HG03196 (cell line): Measurements from ENCODE around the gene NSDHL.

ENCODE experiments used
- ATAC-seq: cut with Tn5 transposase; IDR thresholded peaks from one replicate; pipeline ENCODE4 v1.9.1; 2021; ENCODE audit not compliant: unreplicated experiment

The NSDHL gene

GRCh38 chrX:152892999-152893891 lies 62.4 kb downstream of the NSDHL start:
- ATAC-seq, result no peak

- no peak for ATAC-seq
Observed at GRCh38 chrX:152893980-152894610, 63.2 kb downstream of the NSDHL start.

- no peak for ATAC-seq
Observed at GRCh38 chrX:152895121-152895520, 64.3 kb downstream of the NSDHL start.

- no peak for ATAC-seq
Observed at GRCh38 chrX:152895724-152896420, 65.0 kb downstream of the NSDHL start.

DNA sequence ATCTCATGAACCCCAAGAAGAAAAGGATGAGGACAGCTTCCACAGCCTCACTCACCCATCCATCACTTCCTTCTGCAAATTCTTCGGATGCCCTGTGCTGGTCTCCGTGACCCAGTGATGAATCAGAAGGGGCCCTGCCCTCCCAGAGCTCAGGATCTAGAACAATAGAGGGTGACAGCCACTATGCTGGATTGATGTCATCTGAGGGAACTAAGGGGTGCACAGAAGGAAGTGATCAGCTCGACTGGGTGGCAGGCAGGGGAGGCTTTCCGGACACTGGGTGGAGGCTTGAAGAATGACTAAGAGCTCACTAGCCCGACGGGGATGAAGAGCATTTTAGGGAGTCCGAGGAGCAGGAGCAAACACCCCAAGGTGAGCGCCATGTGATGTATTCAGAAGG lies 65.6 kb downstream of the NSDHL start:
- no peak for ATAC-seq

GRCh38 chrX:152897222-152898131 lies 66.6 kb downstream of the NSDHL start, which contains the start of gene ZNF185:
ZNF185 (plus strand) TSS chrX:152898067; CDS start chrX:152914490, 16,423 bp downstream.
- ATAC-seq, result no peak

- no peak for ATAC-seq
Observed at GRCh38 chrX:152898442-152898841, 67.6 kb downstream of the NSDHL start.

DNA sequence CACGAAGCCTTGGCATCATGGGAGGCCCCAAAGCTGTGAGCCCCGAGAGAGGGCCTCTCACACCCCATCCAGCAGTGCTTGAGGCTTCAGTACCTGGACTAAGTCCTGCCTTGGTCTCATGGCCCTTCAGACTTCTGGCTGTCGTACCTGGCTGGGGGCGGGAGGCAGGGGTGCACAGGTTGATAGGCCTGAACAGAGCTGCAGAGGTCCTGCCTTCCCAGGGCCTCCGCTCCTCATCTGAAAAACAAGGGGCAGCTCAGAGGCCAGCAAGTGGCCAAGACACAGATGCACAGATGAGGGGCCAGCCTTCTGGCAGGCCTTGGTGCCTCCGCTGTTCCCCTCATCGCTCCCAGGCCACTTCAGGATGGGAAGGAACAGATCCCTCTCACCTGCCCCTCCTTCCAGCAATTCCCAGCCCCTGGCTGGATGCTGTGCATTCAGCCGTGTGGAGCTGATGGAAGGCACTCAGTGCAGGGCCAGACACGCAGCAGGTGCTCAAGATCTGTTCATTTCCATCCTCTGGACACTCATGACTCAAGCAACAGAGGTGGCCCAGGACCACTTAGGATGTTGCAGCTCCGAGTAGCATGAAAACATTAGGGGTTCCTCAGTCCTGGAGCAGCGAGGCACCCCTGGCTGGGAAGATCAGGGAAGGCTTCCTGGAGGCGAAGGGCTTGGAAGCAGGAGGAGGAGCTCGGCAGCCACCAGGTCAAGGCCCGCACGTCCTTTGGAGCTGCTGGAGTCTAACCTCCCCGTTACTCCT lies 68.4 kb downstream of the NSDHL start:
- ATAC-seq, result no peak

DNA sequence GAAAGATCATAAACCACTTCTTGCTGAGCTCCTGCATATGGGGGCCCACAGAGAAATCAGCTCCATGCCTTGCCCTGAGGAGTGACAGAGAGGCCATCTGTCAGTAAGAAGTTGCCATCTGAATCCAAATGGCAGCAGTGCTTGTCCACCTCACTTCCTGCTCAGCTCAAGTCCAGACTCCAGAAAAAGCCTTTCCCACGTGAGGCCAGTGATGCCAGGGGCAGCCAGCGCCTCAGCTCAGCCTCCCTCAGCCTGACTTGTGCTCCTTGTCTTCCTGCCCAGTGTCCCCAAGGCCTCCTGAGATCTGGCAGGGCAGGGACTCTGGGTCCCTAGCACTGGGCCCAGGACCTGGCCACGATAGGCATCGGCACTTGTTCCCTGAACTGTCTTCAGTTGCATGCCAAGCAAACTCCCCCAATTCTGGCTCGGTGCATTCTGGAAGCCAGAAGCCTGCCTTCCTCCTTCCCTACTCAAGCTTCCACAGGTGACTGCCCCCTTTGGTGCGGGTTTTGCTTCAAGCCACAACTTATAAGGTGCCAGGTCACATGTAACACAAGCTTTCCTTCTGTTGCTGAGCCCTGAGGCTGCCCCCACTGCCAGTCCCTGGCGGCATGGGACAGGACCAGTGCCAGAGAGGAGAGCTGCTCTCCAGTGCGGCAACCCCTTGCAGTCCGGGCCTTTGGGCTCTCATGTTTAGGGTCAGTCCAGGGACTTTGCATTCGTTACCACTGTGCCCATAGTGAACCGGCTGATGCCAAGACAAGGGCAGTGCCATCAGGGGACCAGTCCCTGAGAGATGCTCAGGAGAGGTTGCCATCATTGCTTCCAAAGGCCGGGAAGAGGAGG lies 69.2 kb downstream of the NSDHL start:
- ATAC-seq, result no peak

- ATAC-seq, result no peak
Observed at GRCh38 chrX:152900937-152901445, 70.1 kb downstream of the NSDHL start.

GRCh38 chrX:152901816-152902501 lies 71.1 kb downstream of the NSDHL start:
- no peak for ATAC-seq

- no peak for ATAC-seq
Observed at GRCh38 chrX:152902502-152902820, 71.6 kb downstream of the NSDHL start.

DNA sequence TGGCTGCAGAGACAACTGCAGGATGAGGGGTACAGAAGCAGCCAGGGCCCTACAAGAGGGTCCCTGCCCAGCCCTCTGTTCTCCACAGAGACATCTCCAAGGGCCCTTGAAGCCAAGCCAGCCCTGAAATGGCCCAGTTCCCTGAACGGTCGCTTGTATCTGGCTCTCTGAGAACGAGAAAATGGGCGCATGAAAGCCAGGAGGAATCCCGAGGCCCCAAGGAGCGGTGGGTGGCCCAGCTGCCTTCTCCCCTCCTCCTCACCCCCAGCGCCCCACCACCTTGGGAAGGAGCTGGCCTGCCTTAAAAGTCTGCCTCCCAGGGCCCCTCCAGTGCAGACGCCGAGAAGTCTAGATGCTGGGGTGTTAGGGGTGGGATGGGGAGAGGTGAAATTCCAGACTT lies 72.7 kb downstream of the NSDHL start:
- ATAC-seq, result no peak

GRCh38 chrX:152904151-152905080 lies 73.6 kb downstream of the NSDHL start:
- ATAC-seq, result no peak

GRCh38 chrX:152905081-152905420 lies 74.2 kb downstream of the NSDHL start:
- ATAC-seq, result no peak

DNA sequence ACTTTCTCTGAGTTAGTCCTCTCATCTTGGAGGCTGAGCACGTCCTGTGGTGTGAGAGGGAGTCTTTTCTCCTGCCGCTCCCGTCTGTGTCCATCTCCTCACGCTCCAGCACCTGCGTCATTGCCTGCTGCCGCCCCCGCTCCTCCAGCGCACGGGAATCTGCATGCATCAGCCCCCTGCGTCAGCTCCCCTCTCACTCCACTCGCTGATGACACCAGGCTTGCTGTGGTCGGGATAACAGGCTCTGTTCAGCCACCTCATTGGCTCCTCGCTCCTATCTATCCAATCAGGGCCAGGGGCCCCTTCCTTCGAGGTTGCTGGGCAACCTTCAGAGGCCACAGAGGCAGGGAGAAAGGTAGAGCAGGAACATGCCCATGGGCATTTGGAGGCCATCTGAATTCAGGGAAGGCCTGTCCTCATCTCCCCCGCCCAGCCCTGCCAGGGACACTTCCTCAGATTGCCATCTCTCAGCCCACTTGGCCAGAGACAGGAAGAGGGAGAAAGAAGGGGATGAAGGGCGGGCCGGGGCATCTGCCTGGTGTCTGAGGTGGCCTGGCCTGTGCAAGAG lies 76.3 kb downstream of the NSDHL start:
- no peak for ATAC-seq

GRCh38 chrX:152908486-152908885 lies 77.6 kb downstream of the NSDHL start:
- ATAC-seq, result no peak
